Calu3 (cell line): ENCODE results near the gene BPIFB6. TPM values are rescaled to one million over a fixed set of nuclear protein-coding genes. Genes with fewer than 3 reads are reported as not detected.

ENCODE experiments used
- BruUV-seq: library from RNA; stranded (reverse); fragments of 400-500 nt; replicated peaks from 2 replicates; lab custom pipeline; 2021; lab: Mats Ljungman, UMichigan
- CTCF ChIA-PET: fragments of 300-600 bp; sonication (Branson Sonifier 250); formaldehyde crosslinking; loops from one replicate; lab custom pipeline; 2022; ENCODE audit warnings: antibody characterized with exemption; lab: Charles Lee
- DNase-seq: peaks from one replicate; pipeline ENCODE4 v3.0.0; 2022
- H3K27ac Mint-ChIP-seq: one replicate; pipeline ENCODE4 v1.8.0; 2022; ENCODE audit warnings: mixed read lengths; ENCODE audit not compliant: unreplicated experiment
- H3K27me3 Mint-ChIP-seq: one replicate; pipeline ENCODE4 v1.8.0; 2022; ENCODE audit warnings: mixed read lengths; ENCODE audit not compliant: unreplicated experiment
- H3K36me3 Mint-ChIP-seq: one replicate; pipeline ENCODE4 v1.8.0; 2022; ENCODE audit warnings: mild to moderate bottlenecking, moderate library complexity, mixed read lengths; ENCODE audit not compliant: insufficient read depth, unreplicated experiment
- H3K4me1 Mint-ChIP-seq: one replicate; pipeline ENCODE4 v1.8.0; 2022; ENCODE audit warnings: mild to moderate bottlenecking, low read depth, mixed read lengths; ENCODE audit not compliant: unreplicated experiment
- H3K4me3 Mint-ChIP-seq: one replicate; pipeline ENCODE4 v1.8.0; 2022; ENCODE audit warnings: mild to moderate bottlenecking, low read depth, moderate library complexity, mixed read lengths; ENCODE audit not compliant: unreplicated experiment
- H3K9me3 Mint-ChIP-seq: one replicate; pipeline ENCODE4 v1.8.0; 2022; ENCODE audit warnings: low read depth, mixed read lengths; ENCODE audit not compliant: unreplicated experiment
- CTCF ChIP-seq: fragments of 200-600 bp; IDR thresholded peaks from one replicate; pipeline ENCODE4 v1.8.0; 2022; ENCODE audit warnings: antibody characterized with exemption; ENCODE audit not compliant: unreplicated experiment
- intact Hi-C: fragments of 100-400 bp; cut with micrococcal nuclease; formaldehyde crosslinking; loops from one replicate; pipeline ENCODE4 v1.10.0; 2022; ENCODE audit not compliant: unreplicated experiment
- total RNA-seq: library from RNA; stranded (reverse); gene quantifications from 2 replicates; pipeline ENCODE4 v1.2.3, GENCODE V29; 2022

Gene BPIFB6
- total RNA-seq, 1 experiment from 2014 or later, result not detected

- BruUV-seq, result no TSS peak
- Mint-ChIP-seq H3K36me3 (no peaks in the 10 kb centered on the region), H3K9me3 (peaks cover 5% of the 10 kb centered on the region), H3K27me3 (peaks cover 81% of the 10 kb centered on the region), H3K4me1 (no peaks in the 10 kb centered on the region), H3K27ac (no peak overlapping the region), H3K4me3 (no peak overlapping the region)
- DNase-seq, result no peak
- intact Hi-C loops, result no loop called here
- CTCF ChIA-PET, result interaction anchor here (0.5 to 1.2 kb wide), 5 partner anchors 10 to 74 kb away, joined by 3 to 4 read pairs (median 3); no protein-coding TSS in a partner anchor
- TF ChIP-seq CTCF, result no peak
Measured at GRCh38 chr20:32999603-33000250, 31.7 kb upstream of the BPIFB6 start.

- TF ChIP-seq CTCF, result no peak
- no peak for DNase-seq
- Mint-ChIP-seq H3K27ac (no peak overlapping the region), H3K27me3 (peaks cover 81% of the 10 kb centered on the region), H3K9me3 (peaks cover 6% of the 10 kb centered on the region), H3K36me3 (no peaks in the 10 kb centered on the region), H3K4me3 (no peak overlapping the region), H3K4me1 (no peaks in the 10 kb centered on the region)
- intact Hi-C loops, result no loop called here
- BruUV-seq, result no TSS peak
- CTCF ChIA-PET, result interaction anchor here (1.2 kb wide), 1 partner anchor 13 kb away, joined by 4 read pairs; no protein-coding TSS in a partner anchor
Measured at GRCh38 chr20:33000802-33001466, 30.5 kb upstream of the BPIFB6 start.

- H3K27me3 Mint-ChIP-seq, result peaks cover 81% of the 10 kb centered on the region
- H3K4me1 Mint-ChIP-seq, result no peaks in the 10 kb centered on the region
- no TSS peak for BruUV-seq
- TF ChIP-seq CTCF, result no peak
- H3K9me3 Mint-ChIP-seq, result peaks cover 3% of the 10 kb centered on the region
- DNase-seq, result no peak
- H3K36me3 Mint-ChIP-seq, result no peaks in the 10 kb centered on the region
- CTCF ChIA-PET, result interaction anchor here (1.2 kb wide), 1 partner anchor 17 kb away, joined by 3 read pairs; no protein-coding TSS in a partner anchor
- intact Hi-C loops, result no loop called here
- no peak overlapping the region for H3K4me3 Mint-ChIP-seq
- no peak overlapping the region for H3K27ac Mint-ChIP-seq
Measured at GRCh38 chr20:33002087-33002808, 29.2 kb upstream of the BPIFB6 start.

- Mint-ChIP-seq H3K36me3 (no peaks in the 10 kb centered on the region), H3K4me1 (no peaks in the 10 kb centered on the region), H3K9me3 (peaks cover 3% of the 10 kb centered on the region), H3K4me3 (no peak within 1 kb of the TSS), H3K27ac (no peak within 1 kb of the TSS), H3K27me3 (peaks cover 84% of the 10 kb centered on the region)
- DNase-seq, result no peak
- TF ChIP-seq CTCF, result no peak
- CTCF ChIA-PET, result interaction anchor here (1.0 to 1.2 kb wide), 2 partner anchors 23 to 214 kb away, joined by 3 read pairs; no protein-coding TSS in a partner anchor
- intact Hi-C loops, result no loop called here
- BruUV-seq, result no TSS peak
Measured at GRCh38 chr20:33004141-33004751, 27.2 kb upstream of the BPIFB6 start, which contains the start of gene SUN5. Gene SUN5 (minus strand): TSS chr20:33004433. CDS start chr20:33004340, 93 bp downstream.
